ENCODE results near the gene SELPLG. TPM values are rescaled to one million over a fixed set of nuclear protein-coding genes. Genes with fewer than 3 reads are reported as not detected.

The SELPLG gene
- 31.9 TPM for total RNA-seq
- long read RNA-seq, transcript SELPLG-203 (2 exons, 2,256 nt) = major isoform, 54 of 65 reads
- long read RNA-seq, partial matches to known transcripts = 0 of 65 reads
- long read RNA-seq, other reads (novel, unspliced or antisense) = 10 of 65 reads

GRCh38 chr12:108633534-108634248, at the start of gene SELPLG:
Gene SELPLG, minus strand, starts transcription at chr12:108633894. Its CDS starts 9,587 bp downstream, at chr12:108624307.
- Histone ChIP-seq H3K27ac (peak within 1 kb of the TSS; percentile 80), H3K4me3 (peak within 1 kb of the TSS; percentile 48), H3K36me3 (no peaks in the 10 kb centered on the region), H3K4me1 (peaks cover 76% of the 10 kb centered on the region), H3K27me3 (no peaks in the 10 kb centered on the region), H3K9me3 (no peaks in the 10 kb centered on the region)
- peak; percentile 83 for ATAC-seq
- no peak for TF ChIP-seq CTCF (IDR thresholded peaks at IDR 0.05)
- DNase-seq = peak; percentile 94
- intact Hi-C loops (cut with DNase I) = no loop called here

- intact Hi-C loops (cut with DNase I) = no loop called here
- ATAC-seq (no peak), DNase-seq (no peak)
- Histone ChIP-seq H3K4me3 (no peak overlapping the region), H3K27ac (no peak overlapping the region), H3K9me3 (no peaks in the 10 kb centered on the region), H3K36me3 (peaks cover 16% of the 10 kb centered on the region), H3K4me1 (peaks cover 22% of the 10 kb centered on the region), H3K27me3 (no peaks in the 10 kb centered on the region)
- no peak for TF ChIP-seq CTCF (IDR thresholded peaks at IDR 0.05)
Measured at GRCh38 chr12:108681317-108681716, 47.6 kb upstream of the SELPLG start.

- H3K27ac ChIP-seq = no peak overlapping the region
- TF ChIP-seq CTCF (IDR thresholded peaks at IDR 0.05) = no peak
- no peaks in the 10 kb centered on the region for H3K27me3 ChIP-seq
- DNase-seq (no peak), ATAC-seq (no peak)
- intact Hi-C loops (cut with DNase I) = no loop called here
- H3K9me3 ChIP-seq = no peaks in the 10 kb centered on the region
- peaks cover 27% of the 10 kb centered on the region for H3K36me3 ChIP-seq
- H3K4me1 ChIP-seq = peaks cover 5% of the 10 kb centered on the region
- H3K4me3 ChIP-seq = no peak overlapping the region
Measured at GRCh38 chr12:108679106-108679681, 45.5 kb upstream of the SELPLG start.

GRCh38 chr12:108678104-108678730, 44.5 kb upstream of the SELPLG start:
- no peak overlapping the region for H3K27ac ChIP-seq
- no peak for TF ChIP-seq CTCF (IDR thresholded peaks at IDR 0.05)
- no peaks in the 10 kb centered on the region for H3K27me3 ChIP-seq
- no peak for DNase-seq
- ATAC-seq = peak; percentile 69
- H3K4me1 ChIP-seq = peaks cover 5% of the 10 kb centered on the region
- H3K36me3 ChIP-seq = peaks cover 32% of the 10 kb centered on the region
- H3K9me3 ChIP-seq = no peaks in the 10 kb centered on the region
- no peak overlapping the region for H3K4me3 ChIP-seq
- intact Hi-C loops (cut with DNase I) = no loop called here

- intact Hi-C loops (cut with DNase I) = no loop called here
- Histone ChIP-seq H3K9me3 (no peaks in the 10 kb centered on the region), H3K27me3 (no peaks in the 10 kb centered on the region), H3K4me3 (no peak overlapping the region), H3K4me1 (no peaks in the 10 kb centered on the region), H3K27ac (no peak overlapping the region), H3K36me3 (peaks cover 32% of the 10 kb centered on the region)
- no peak for TF ChIP-seq CTCF (IDR thresholded peaks at IDR 0.05)
- ATAC-seq (no peak), DNase-seq (no peak)
Measured at GRCh38 chr12:108677381-108677780, 43.7 kb upstream of the SELPLG start.

Measured in upper lobe of right lung (tissue), 1 donor.